GM21825 (cell line): ENCODE measurements around the gene PYCARD.
A peak's percentile ranks its signal among the peaks of the same experiment; 100 is the strongest.
"Not testable (repeated sequence)": the region's sequence is repeated elsewhere in the genome, so short reads cannot be mapped to it uniquely, and the experiment has no call there.

Experiments used
- ATAC-seq: cut with Tn5 transposase; IDR thresholded peaks from one replicate; pipeline ENCODE4 v1.9.1; 2021; ENCODE audit warnings: mild to moderate bottlenecking, moderate library complexity; ENCODE audit not compliant: unreplicated experiment

The PYCARD gene

GRCh38 chr16:31202414-31203375, at the start of gene PYCARD:
Gene PYCARD, minus strand, starts transcription at chr16:31202760. Its CDS starts 70 bp downstream, at chr16:31202690.
- ATAC-seq = peak; percentile 34

GRCh38 chr16:31251435-31251834, 48.9 kb upstream of the PYCARD start:
- ATAC-seq = no peak

GRCh38 chr16:31250782-31251384, 48.3 kb upstream of the PYCARD start:
- ATAC-seq = no peak

GRCh38 chr16:31248344-31248743, 45.8 kb upstream of the PYCARD start:
- no peak for ATAC-seq

GRCh38 chr16:31246296-31246695, 43.7 kb upstream of the PYCARD start:
- no peak for ATAC-seq

GRCh38 chr16:31245598-31245997, 43.0 kb upstream of the PYCARD start:
- ATAC-seq = not testable (repeated sequence)

- no peak for ATAC-seq
These were observed 41.4 kb upstream of the PYCARD start for GRCh38 chr16:31243734-31244670.

- ATAC-seq = no peak
These were observed 39.6 kb upstream of the PYCARD start for GRCh38 chr16:31242206-31242605.

- ATAC-seq = no peak
These were observed 35.5 kb upstream of the PYCARD start for GRCh38 chr16:31238041-31238440.

GRCh38 chr16:31229501-31229900, 26.9 kb upstream of the PYCARD start:
- no peak for ATAC-seq

- ATAC-seq = no peak
These were observed 25.6 kb upstream of the PYCARD start for GRCh38 chr16:31228206-31228605.

GRCh38 chr16:31225193-31225592, 22.6 kb upstream of the PYCARD start:
- ATAC-seq = no peak

- no peak for ATAC-seq
These were observed 21.8 kb upstream of the PYCARD start for GRCh38 chr16:31224092-31224955.

- ATAC-seq = no peak
These were observed 20.5 kb upstream of the PYCARD start for GRCh38 chr16:31223044-31223443.

GRCh38 chr16:31221357-31222160, 19.0 kb upstream of the PYCARD start:
- ATAC-seq = no peak

GRCh38 chr16:31219154-31219741, 16.7 kb upstream of the PYCARD start:
- no peak for ATAC-seq

- ATAC-seq = no peak
These were observed 14.6 kb upstream of the PYCARD start for GRCh38 chr16:31217136-31217530.

GRCh38 chr16:31216422-31217135, 14.0 kb upstream of the PYCARD start, which contains the start of gene PYDC1:
Gene PYDC1, minus strand, starts transcription at chr16:31217135. Its CDS starts 107 bp downstream, at chr16:31217028.
- no peak for ATAC-seq
